Spinal cord (tissue), 10 donors: ENCODE data around the gene ATG7. TPM values are rescaled to one million over a fixed set of nuclear protein-coding genes. Genes with fewer than 3 reads are reported as not detected.
A peak's percentile ranks its signal among the peaks of the same experiment; 100 is the strongest.

Source experiments
- DNase-seq, 6 donors: peaks; one replicate each; pipeline versions ENCODE4 v3.0.0 to v3.0.0-alpha.2; 2013 to 2015; ENCODE audit warnings: low spot score in 6 of 6, low read depth in 4 of 6
- H3K27ac ChIP-seq: one replicate; pipeline ENCODE4 v1.5.1; 2013; ENCODE audit warnings: low read depth, low read length, control low read depth
- H3K27me3 ChIP-seq: one replicate; pipeline ENCODE4 v1.6.1; 2013; ENCODE audit warnings: low read length; ENCODE audit not compliant: control insufficient read depth, insufficient read depth
- H3K36me3 ChIP-seq: one replicate; pipeline ENCODE4 v1.6.1; 2013; ENCODE audit warnings: low read length; ENCODE audit not compliant: control insufficient read depth, insufficient read depth
- H3K4me1 ChIP-seq: one replicate; pipeline ENCODE4 v1.6.1; 2013; ENCODE audit warnings: low read length; ENCODE audit not compliant: control insufficient read depth, insufficient read depth
- H3K4me3 ChIP-seq: one replicate; pipeline ENCODE4 v1.5.1; 2013; ENCODE audit warnings: low read depth, low read length, control low read depth
- H3K9me3 ChIP-seq: one replicate; pipeline ENCODE4 v1.6.1; 2013; ENCODE audit warnings: low read length; ENCODE audit not compliant: control insufficient read depth, insufficient read depth
- WGBS: methylation state at CpG from one replicate; pipeline ENCODE4 v1.1.5; 2013; ENCODE audit warnings: missing lambda C conversion rate; ENCODE audit not compliant: insufficient coverage; 5-methylcytosine and 5-hydroxymethylcytosine counted together
- polyA plus RNA-seq, 2 donors: library from polyadenylated mRNA; unstranded; fragments of 120-200 nt; gene quantifications; one replicate each; pipeline ENCODE4 v1.2.1, GENCODE V29; 2013; ENCODE audit not compliant: insufficient read length in 2 of 2
- total RNA-seq, 2 donors: library from RNA; depleted of rRNA in 1 of 2; stranded (reverse); fragments of 120-200 nt in 1 of 2; fragments of >200 nt in 1 of 2; gene quantifications; one replicate each; pipeline versions ENCODE4 v1.2.3 to v1.2.4, GENCODE V29; 2013 to 2014
- donor health status: healthy.

The ATG7 gene
- total and polyA plus RNA-seq, 4 donors = 18.2 to 48.0 (median 26.4) TPM

DNA sequence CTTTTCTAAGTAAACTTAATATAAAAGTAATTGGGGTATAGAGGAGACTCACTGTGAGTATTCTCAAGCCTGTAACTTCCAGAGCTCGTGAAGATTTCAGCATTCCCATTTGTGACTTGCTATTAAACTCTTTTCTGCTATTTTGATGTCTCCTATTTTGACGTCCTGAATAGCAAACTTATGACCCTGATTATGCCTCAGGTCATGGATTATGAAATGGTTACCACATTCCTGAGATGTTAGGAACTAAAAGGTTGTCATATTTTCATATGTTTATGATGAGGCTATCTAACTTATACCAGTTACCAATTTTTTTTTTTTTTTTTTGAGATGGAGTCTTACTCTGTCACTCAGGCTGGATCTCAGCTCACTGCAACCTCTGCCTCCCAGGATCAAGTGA lies 105.5 kb downstream of the ATG7 start:
- Histone ChIP-seq H3K36me3 (no peaks in the 10 kb centered on the region), H3K4me1 (peaks cover 8% of the 10 kb centered on the region), H3K9me3 (no peaks in the 10 kb centered on the region), H3K27me3 (no peaks in the 10 kb centered on the region), H3K4me3 (no peak overlapping the region), H3K27ac (no peak overlapping the region)
- DNase-seq = no peak
- no CpG with 5 or more reads among the region's 2 CpGs for WGBS

DNA sequence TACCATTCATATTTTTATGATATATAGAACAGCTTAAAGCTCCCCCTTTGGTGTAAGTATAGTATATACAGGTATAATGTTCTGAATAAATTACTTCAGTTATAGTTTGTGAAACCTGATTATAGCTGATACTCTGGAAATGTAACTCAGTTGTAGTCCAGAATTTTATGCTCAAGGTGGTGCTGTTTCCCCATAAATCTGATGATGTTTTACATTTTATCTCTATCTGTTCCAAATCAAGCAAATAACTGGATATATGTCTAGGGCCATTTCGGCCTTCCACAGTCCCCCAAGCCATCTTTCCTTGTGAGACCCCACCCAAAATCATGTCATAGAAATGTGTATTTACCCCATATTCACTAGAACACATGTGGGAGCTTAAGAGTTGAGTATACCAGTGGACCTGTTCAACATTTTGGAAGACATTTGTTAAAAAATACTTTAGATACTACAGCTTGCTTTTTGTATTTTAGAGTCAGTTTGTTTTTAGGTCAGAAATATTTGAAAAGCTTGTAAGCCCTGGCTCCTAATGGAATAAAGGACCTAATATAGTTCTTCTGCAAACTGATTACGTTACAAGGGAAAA lies 107.1 kb downstream of the ATG7 start:
- no peak overlapping the region for H3K4me3 ChIP-seq
- WGBS = 100% methylated on average over 1 of the region's 2 CpGs
- no peaks in the 10 kb centered on the region for H3K36me3 ChIP-seq
- H3K27ac ChIP-seq = peak overlapping the region; percentile 90
- no peaks in the 10 kb centered on the region for H3K9me3 ChIP-seq
- peak in 4 of 6 donors; percentile 44 to 93 (median 79) for DNase-seq
- H3K27me3 ChIP-seq = no peaks in the 10 kb centered on the region
- peaks cover 10% of the 10 kb centered on the region for H3K4me1 ChIP-seq

DNA sequence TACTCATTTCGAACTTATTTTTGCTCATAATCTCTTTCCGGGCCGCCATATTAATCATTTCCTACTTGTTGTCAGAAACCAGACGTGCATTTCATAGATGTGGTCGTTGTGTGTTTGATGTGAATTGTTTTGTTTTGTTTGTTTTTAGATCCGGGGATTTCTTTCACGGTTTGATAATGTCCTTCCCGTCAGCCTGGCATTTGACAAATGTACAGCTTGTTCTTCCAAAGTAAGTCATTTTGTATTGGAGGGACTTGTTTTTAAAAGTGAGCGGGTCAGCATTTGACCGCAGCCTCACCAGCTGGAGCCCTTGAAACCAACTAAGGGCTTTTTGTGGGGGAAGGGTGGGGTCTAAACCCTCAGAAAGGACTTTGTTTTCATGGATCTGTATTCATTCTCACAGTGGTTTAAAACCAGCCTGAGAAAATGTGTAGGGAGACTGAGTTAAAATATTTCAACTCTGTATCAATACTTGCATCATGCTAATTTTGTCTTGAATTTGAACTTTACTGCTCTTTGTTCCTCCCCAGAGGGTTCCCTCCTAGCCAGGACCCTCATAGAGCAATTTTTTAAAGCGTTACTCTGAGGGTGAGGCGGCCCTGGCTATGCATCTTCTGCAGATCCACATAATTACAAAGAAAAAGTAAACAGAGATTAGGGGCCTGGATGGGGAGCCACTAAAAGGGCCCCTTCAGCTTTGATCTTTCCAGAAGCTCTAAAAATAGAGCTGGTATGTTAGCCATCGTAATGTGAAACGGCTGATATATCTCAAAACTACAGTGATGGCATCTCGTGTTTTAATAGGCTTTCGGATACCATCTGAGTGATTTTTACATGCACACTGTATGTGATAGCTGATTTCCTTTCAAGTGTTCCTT lies 107.9 kb downstream of the ATG7 start:
- DNase-seq = peak in 2 of 6 donors; percentile 48 to 53
- no peaks in the 10 kb centered on the region for H3K27me3 ChIP-seq
- peaks cover 10% of the 10 kb centered on the region for H3K4me1 ChIP-seq
- peak overlapping the region; percentile 90 for H3K27ac ChIP-seq
- no peaks in the 10 kb centered on the region for H3K9me3 ChIP-seq
- no peak overlapping the region for H3K4me3 ChIP-seq
- WGBS = 44% methylated on average over 10 of the region's 16 CpGs
- no peaks in the 10 kb centered on the region for H3K36me3 ChIP-seq

DNA sequence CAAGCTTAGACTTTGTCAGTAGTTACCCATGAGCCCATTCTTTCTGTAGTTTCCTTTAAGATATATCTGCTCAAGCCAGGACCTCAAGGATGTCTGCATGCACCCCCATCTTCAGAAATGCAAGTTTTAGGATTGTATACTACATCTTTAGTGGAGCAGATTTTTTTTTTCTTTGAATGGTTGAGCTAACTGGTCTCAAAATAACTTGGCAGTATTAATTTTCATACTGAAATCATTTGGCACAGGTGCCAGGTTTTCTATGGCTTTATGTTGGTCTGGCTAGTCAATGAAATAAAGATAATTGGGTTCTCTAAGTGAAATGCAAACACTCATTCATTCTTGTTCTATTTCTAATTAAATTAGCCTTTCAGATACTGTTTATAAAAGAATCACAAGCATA lies 108.9 kb downstream of the ATG7 start:
- DNase-seq = peak in 1 of 6 donors; percentile 18
- Histone ChIP-seq H3K27me3 (no peaks in the 10 kb centered on the region), H3K4me3 (no peak overlapping the region), H3K36me3 (no peaks in the 10 kb centered on the region), H3K9me3 (no peaks in the 10 kb centered on the region), H3K4me1 (peaks cover 14% of the 10 kb centered on the region), H3K27ac (peak overlapping the region; percentile 90)

DNA sequence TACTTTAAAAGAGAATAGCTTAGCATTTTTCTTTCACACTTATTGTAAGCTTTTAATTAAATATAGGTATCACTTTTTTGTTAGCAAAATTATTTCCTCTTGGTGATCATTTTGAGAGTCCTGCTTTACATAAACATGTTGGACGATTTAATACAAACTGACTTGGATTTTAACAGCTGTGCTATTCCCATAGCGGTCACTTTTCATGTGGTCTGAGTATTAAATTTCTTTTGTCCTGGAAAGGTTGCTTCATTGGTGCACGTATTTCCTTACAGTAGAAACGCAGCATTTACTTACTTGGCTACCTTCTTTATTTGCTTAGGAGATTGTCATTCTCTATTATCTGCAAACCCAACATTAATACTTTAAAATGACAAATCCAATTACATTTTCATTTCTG lies 109.4 kb downstream of the ATG7 start:
- WGBS = no CpG with 5 or more reads among the region's 4 CpGs
- Histone ChIP-seq H3K27me3 (no peaks in the 10 kb centered on the region), H3K36me3 (no peaks in the 10 kb centered on the region), H3K27ac (peak overlapping the region; percentile 90), H3K4me3 (no peak overlapping the region), H3K9me3 (no peaks in the 10 kb centered on the region), H3K4me1 (peaks cover 14% of the 10 kb centered on the region)
- no peak for DNase-seq

DNA sequence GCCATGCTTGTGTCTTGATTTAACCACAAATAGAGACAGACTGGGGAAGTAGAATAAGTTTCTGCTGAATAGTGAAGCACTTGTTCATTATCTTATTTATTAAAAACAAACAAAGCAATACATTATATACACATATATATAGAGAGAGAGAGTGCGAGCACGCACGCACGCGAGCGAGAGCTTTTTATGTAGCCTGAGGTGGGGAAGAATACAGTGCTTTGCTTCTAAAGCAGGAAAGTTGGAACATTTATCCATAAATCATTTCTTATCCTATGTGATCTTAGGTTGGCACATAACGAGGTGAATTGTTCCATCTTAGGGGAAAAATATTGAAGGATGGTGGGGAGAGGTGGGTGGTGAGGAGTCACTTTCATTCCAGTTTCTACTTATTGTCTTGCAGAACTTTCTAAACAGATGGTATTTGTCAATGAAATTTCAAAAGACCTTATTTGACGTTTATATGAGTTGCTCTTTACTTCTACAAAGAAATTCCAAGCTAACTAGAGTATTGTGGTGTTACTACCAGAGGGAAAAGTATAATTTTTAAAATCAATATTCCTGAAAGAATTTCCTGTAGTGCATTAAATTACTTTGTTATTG lies 110.0 kb downstream of the ATG7 start:
- Histone ChIP-seq H3K27ac (no peak overlapping the region), H3K36me3 (no peaks in the 10 kb centered on the region), H3K9me3 (no peaks in the 10 kb centered on the region), H3K4me1 (peaks cover 14% of the 10 kb centered on the region), H3K4me3 (no peak overlapping the region), H3K27me3 (no peaks in the 10 kb centered on the region)
- no peak for DNase-seq
- WGBS = no CpG with 5 or more reads among the region's 8 CpGs

DNA sequence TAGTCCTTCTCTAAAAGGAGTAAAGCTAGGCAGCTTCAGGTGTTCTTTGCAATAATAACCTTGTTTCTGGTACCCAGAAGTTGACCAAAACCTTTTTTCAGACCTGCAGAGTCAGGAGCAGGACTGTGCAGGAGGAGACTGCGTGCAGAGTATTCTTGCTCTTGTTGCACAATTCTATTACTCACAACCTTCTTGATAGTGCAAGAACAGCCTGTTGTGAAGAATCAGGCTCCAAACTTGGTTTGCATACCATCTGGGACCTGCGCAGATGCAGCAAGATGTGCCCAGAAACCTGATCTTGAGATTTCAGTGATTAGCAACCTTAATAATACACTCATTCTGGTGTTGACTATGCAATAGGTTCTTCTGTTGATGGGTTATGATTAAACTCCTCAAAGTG lies 111.9 kb downstream of the ATG7 start:
- Histone ChIP-seq H3K4me3 (no peak overlapping the region), H3K9me3 (no peaks in the 10 kb centered on the region), H3K4me1 (peaks cover 14% of the 10 kb centered on the region), H3K27me3 (no peaks in the 10 kb centered on the region), H3K36me3 (no peaks in the 10 kb centered on the region), H3K27ac (no peak overlapping the region)
- no peak for DNase-seq
- 100% methylated on average over 1 of the region's 2 CpGs for WGBS

DNA sequence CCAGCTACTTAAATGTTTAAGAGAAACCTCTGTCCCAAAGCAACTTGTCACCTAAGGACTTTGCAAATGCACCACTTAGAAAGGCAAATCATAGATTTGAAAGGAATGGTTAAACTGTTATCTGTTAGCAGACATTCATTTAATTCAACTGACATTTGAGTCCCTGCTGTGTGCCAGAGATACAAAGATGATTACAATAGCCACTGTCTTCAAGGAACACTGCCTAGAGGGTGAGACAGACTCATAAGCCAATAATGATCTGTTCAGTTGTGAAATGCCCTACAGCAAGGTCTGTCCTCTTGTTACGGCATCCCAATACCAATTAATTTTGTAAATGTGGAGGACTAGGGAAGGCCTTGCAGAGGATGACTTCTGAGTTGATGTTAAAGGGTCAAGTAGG lies 113.1 kb downstream of the ATG7 start:
- H3K36me3 ChIP-seq = no peaks in the 10 kb centered on the region
- WGBS = no CpG with 5 or more reads among the region's 1 CpG
- H3K4me1 ChIP-seq = peaks cover 8% of the 10 kb centered on the region
- H3K4me3 ChIP-seq = no peak overlapping the region
- H3K27ac ChIP-seq = no peak overlapping the region
- no peaks in the 10 kb centered on the region for H3K9me3 ChIP-seq
- DNase-seq = no peak
- H3K27me3 ChIP-seq = no peaks in the 10 kb centered on the region

DNA sequence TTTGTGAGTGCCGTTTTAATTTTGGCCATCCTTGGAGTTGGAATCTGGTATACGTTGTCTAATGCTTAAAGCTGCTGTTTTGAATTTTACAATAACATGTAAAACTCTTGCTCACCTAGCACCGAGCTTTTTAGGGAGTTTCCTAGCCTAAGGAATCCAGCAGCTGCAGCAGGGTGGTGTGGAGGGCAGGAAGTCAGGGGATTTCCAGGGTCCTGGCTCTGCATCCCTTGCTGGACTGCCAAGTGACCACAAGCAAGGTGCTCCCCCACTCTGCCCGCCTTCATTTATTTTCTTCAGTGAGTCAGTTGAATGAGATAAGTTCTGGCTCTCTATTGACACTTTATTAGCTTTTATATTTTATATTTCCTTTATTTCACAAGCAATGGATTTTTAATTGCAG lies 113.7 kb downstream of the ATG7 start:
- Histone ChIP-seq H3K27ac (no peak overlapping the region), H3K4me3 (no peak overlapping the region), H3K9me3 (no peaks in the 10 kb centered on the region), H3K4me1 (peaks cover 6% of the 10 kb centered on the region), H3K27me3 (no peaks in the 10 kb centered on the region), H3K36me3 (no peaks in the 10 kb centered on the region)
- WGBS = 40% methylated on average over 1 of the region's 4 CpGs
- DNase-seq = no peak
